ENCODE data around the gene MYNN. TPM values are rescaled to one million over a fixed set of nuclear protein-coding genes. Genes with fewer than 3 reads are reported as not detected.
A peak's percentile ranks its signal among the peaks of the same experiment; 100 is the strongest.
"Not testable (repeated sequence)": the region's sequence is repeated elsewhere in the genome, so short reads cannot be mapped to it uniquely, and the experiment has no call there.

The MYNN gene
- total RNA-seq (2012; rRNA removed): 11.6 and 12.4 TPM in 2 replicates

- no peaks in the 10 kb centered on the region for H3K9me3 ChIP-seq (replicated peaks; ENCODE audit: low read length)
- H3K4me1 ChIP-seq (ENCODE audit: control insufficient read depth, insufficient read depth, low read length): peaks cover 6% of the 10 kb centered on the region
- H3K36me3 ChIP-seq (ENCODE audit: insufficient read depth, low read length): peaks cover 26% of the 10 kb centered on the region
- peak within 1 kb of the TSS; percentile 91 for H3K4me2 ChIP-seq (ENCODE audit: low read length)
- H3K4me3 ChIP-seq (ENCODE audit: low read length): peak within 1 kb of the TSS; percentile 90
- no peaks in the 10 kb centered on the region for H3K27me3 ChIP-seq (ENCODE audit: control insufficient read depth, insufficient read depth, low read length)
- H3K9ac ChIP-seq (ENCODE audit: low read depth, low read length): peak within 1 kb of the TSS; percentile 96
Measured at GRCh38 chr3:169772897-169773816, at the start of gene MYNN. Gene MYNN (plus strand): TSS chr3:169773396. CDS start chr3:169774296, 900 bp downstream.

- not testable (repeated sequence) for H3K36me3 ChIP-seq (ENCODE audit: insufficient read depth, low read length); H3K27me3 ChIP-seq (ENCODE audit: control insufficient read depth, insufficient read depth, low read length); H3K9me3 ChIP-seq (replicated peaks; ENCODE audit: low read length); H3K4me2 ChIP-seq (ENCODE audit: low read length); H3K4me3 ChIP-seq (ENCODE audit: low read length); H3K4me1 ChIP-seq (ENCODE audit: control insufficient read depth, insufficient read depth, low read length); H3K9ac ChIP-seq (ENCODE audit: low read depth, low read length)
Measured at GRCh38 chr3:169731857-169732256, 41.3 kb upstream of the MYNN start.

GRCh38 chr3:169739067-169739466 is 34.1 kb upstream of the MYNN start:
- H3K9ac ChIP-seq (ENCODE audit: low read depth, low read length): no peak overlapping the region
- H3K9me3 ChIP-seq (replicated peaks; ENCODE audit: low read length): no peaks in the 10 kb centered on the region
- H3K36me3 ChIP-seq (ENCODE audit: insufficient read depth, low read length): no peaks in the 10 kb centered on the region
- H3K4me3 ChIP-seq (ENCODE audit: low read length): no peak overlapping the region
- H3K4me2 ChIP-seq (ENCODE audit: low read length): no peak overlapping the region
- H3K4me1 ChIP-seq (ENCODE audit: control insufficient read depth, insufficient read depth, low read length): no peaks in the 10 kb centered on the region
- no peaks in the 10 kb centered on the region for H3K27me3 ChIP-seq (ENCODE audit: control insufficient read depth, insufficient read depth, low read length)

GRCh38 chr3:169744366-169745054 is 28.7 kb upstream of the MYNN start:
- Histone ChIP-seq H3K9me3 (replicated peaks; ENCODE audit: low read length) (no peaks in the 10 kb centered on the region), H3K4me3 (ENCODE audit: low read length) (no peak overlapping the region), H3K4me2 (ENCODE audit: low read length) (no peak overlapping the region), H3K9ac (ENCODE audit: low read depth, low read length) (no peak overlapping the region), H3K36me3 (ENCODE audit: insufficient read depth, low read length) (no peaks in the 10 kb centered on the region), H3K27me3 (ENCODE audit: control insufficient read depth, insufficient read depth, low read length) (peaks cover 17% of the 10 kb centered on the region), H3K4me1 (ENCODE audit: control insufficient read depth, insufficient read depth, low read length) (no peaks in the 10 kb centered on the region)

GRCh38 chr3:169746924-169747323 is 26.3 kb upstream of the MYNN start:
- Histone ChIP-seq H3K27me3 (ENCODE audit: control insufficient read depth, insufficient read depth, low read length) (peaks cover 26% of the 10 kb centered on the region), H3K4me1 (ENCODE audit: control insufficient read depth, insufficient read depth, low read length) (no peaks in the 10 kb centered on the region), H3K36me3 (ENCODE audit: insufficient read depth, low read length) (no peaks in the 10 kb centered on the region), H3K4me2 (ENCODE audit: low read length) (no peak overlapping the region), H3K9ac (ENCODE audit: low read depth, low read length) (no peak overlapping the region), H3K9me3 (replicated peaks; ENCODE audit: low read length) (no peaks in the 10 kb centered on the region), H3K4me3 (ENCODE audit: low read length) (no peak overlapping the region)

- no peak overlapping the region for H3K4me2 ChIP-seq (ENCODE audit: low read length)
- no peak overlapping the region for H3K4me3 ChIP-seq (ENCODE audit: low read length)
- no peak overlapping the region for H3K9ac ChIP-seq (ENCODE audit: low read depth, low read length)
- H3K4me1 ChIP-seq (ENCODE audit: control insufficient read depth, insufficient read depth, low read length): no peaks in the 10 kb centered on the region
- H3K27me3 ChIP-seq (ENCODE audit: control insufficient read depth, insufficient read depth, low read length): peaks cover 34% of the 10 kb centered on the region
- H3K36me3 ChIP-seq (ENCODE audit: insufficient read depth, low read length): no peaks in the 10 kb centered on the region
- no peaks in the 10 kb centered on the region for H3K9me3 ChIP-seq (replicated peaks; ENCODE audit: low read length)
Measured at GRCh38 chr3:169748670-169749069, 24.5 kb upstream of the MYNN start.

GRCh38 chr3:169750665-169751064 is 22.5 kb upstream of the MYNN start:
- Histone ChIP-seq H3K4me3 (ENCODE audit: low read length) (no peak overlapping the region), H3K9ac (ENCODE audit: low read depth, low read length) (no peak overlapping the region), H3K4me1 (ENCODE audit: control insufficient read depth, insufficient read depth, low read length) (no peaks in the 10 kb centered on the region), H3K27me3 (ENCODE audit: control insufficient read depth, insufficient read depth, low read length) (peaks cover 36% of the 10 kb centered on the region), H3K9me3 (replicated peaks; ENCODE audit: low read length) (no peaks in the 10 kb centered on the region), H3K36me3 (ENCODE audit: insufficient read depth, low read length) (no peaks in the 10 kb centered on the region), H3K4me2 (ENCODE audit: low read length) (no peak overlapping the region)

GRCh38 chr3:169751875-169752274 is 21.3 kb upstream of the MYNN start:
- Histone ChIP-seq H3K36me3 (ENCODE audit: insufficient read depth, low read length) (no peaks in the 10 kb centered on the region), H3K4me1 (ENCODE audit: control insufficient read depth, insufficient read depth, low read length) (no peaks in the 10 kb centered on the region), H3K9me3 (replicated peaks; ENCODE audit: low read length) (no peaks in the 10 kb centered on the region), H3K4me3 (ENCODE audit: low read length) (no peak overlapping the region), H3K9ac (ENCODE audit: low read depth, low read length) (no peak overlapping the region), H3K4me2 (ENCODE audit: low read length) (no peak overlapping the region), H3K27me3 (ENCODE audit: control insufficient read depth, insufficient read depth, low read length) (peaks cover 27% of the 10 kb centered on the region)

GRCh38 chr3:169754711-169755110 is 18.5 kb upstream of the MYNN start:
- Histone ChIP-seq H3K4me3 (ENCODE audit: low read length) (no peak overlapping the region), H3K36me3 (ENCODE audit: insufficient read depth, low read length) (no peaks in the 10 kb centered on the region)

GRCh38 chr3:169755488-169755887 is 17.7 kb upstream of the MYNN start:
- Histone ChIP-seq H3K4me1 (ENCODE audit: control insufficient read depth, insufficient read depth, low read length) (no peaks in the 10 kb centered on the region), H3K4me3 (ENCODE audit: low read length) (no peak overlapping the region), H3K9ac (ENCODE audit: low read depth, low read length) (no peak overlapping the region), H3K9me3 (replicated peaks; ENCODE audit: low read length) (no peaks in the 10 kb centered on the region), H3K36me3 (ENCODE audit: insufficient read depth, low read length) (no peaks in the 10 kb centered on the region), H3K27me3 (ENCODE audit: control insufficient read depth, insufficient read depth, low read length) (peaks cover 19% of the 10 kb centered on the region), H3K4me2 (ENCODE audit: low read length) (no peak overlapping the region)

More at GRCh38 chr3:169754711-169755110, 18.5 kb upstream of the MYNN start:
- H3K4me2 ChIP-seq (ENCODE audit: low read length): no peak overlapping the region
- peaks cover 19% of the 10 kb centered on the region for H3K27me3 ChIP-seq (ENCODE audit: control insufficient read depth, insufficient read depth, low read length)
- H3K4me1 ChIP-seq (ENCODE audit: control insufficient read depth, insufficient read depth, low read length): no peaks in the 10 kb centered on the region
- H3K9ac ChIP-seq (ENCODE audit: low read depth, low read length): no peak overlapping the region
- H3K9me3 ChIP-seq (replicated peaks; ENCODE audit: low read length): no peaks in the 10 kb centered on the region

- no peaks in the 10 kb centered on the region for H3K9me3 ChIP-seq (replicated peaks; ENCODE audit: low read length)
- H3K36me3 ChIP-seq (ENCODE audit: insufficient read depth, low read length): no peaks in the 10 kb centered on the region
- H3K4me3 ChIP-seq (ENCODE audit: low read length): no peak overlapping the region
- no peaks in the 10 kb centered on the region for H3K4me1 ChIP-seq (ENCODE audit: control insufficient read depth, insufficient read depth, low read length)
- H3K9ac ChIP-seq (ENCODE audit: low read depth, low read length): no peak overlapping the region
- peaks cover 4% of the 10 kb centered on the region for H3K27me3 ChIP-seq (ENCODE audit: control insufficient read depth, insufficient read depth, low read length)
- H3K4me2 ChIP-seq (ENCODE audit: low read length): no peak overlapping the region
Measured at GRCh38 chr3:169758359-169758994, 14.7 kb upstream of the MYNN start.
